Ureter (tissue), 1 donor: ENCODE data around the gene RTN4RL1. TPM values are rescaled to one million over a fixed set of nuclear protein-coding genes. Genes with fewer than 3 reads are reported as not detected.

Experiments
- DNase-seq: peaks from one replicate; pipeline ENCODE4 v3.0.0-alpha.2; 2020; ENCODE audit warnings: low spot score
- total RNA-seq: library from RNA; stranded (reverse); gene quantifications from one replicate; pipeline ENCODE4 v1.2.4, GENCODE V29; 2023
- donor health status: DM: yes; HTN: yes; CAD: no.

RTN4RL1 gene
- total RNA-seq, 1 donor from 2014 or later: 6.7 TPM

GRCh38 chr17:2047590-2047989 lies 22.5 kb upstream of the RTN4RL1 start:
- no peak for DNase-seq

DNA sequence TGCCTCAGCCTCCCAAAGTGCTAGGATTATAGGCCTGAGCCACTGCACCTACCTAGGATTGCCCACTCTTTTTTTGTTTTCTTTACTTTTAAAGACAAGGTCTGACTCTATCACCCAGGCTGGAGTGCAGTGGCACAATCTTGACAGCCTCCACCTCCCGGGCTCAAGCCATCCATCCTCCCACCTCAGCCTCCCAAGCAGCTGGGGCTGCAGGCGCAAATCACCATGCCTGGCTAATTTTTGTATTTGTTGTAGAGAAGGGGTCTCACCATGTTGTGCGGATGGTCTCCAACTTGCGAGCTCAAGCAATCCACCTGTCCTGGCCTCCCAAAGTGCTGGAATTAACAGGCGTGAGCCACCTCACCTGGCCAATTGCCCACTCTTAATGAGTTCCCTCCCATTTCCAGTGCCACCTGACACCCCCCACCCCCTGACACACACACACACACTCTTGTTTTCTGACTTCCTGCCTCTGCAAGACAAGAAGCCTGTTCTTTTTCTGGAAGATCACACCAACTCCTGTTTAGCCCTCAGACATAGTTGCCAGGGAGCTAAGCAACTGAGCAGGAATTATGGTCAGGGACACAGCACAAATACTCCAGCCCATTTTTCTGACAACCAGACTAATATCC lies 19.2 kb upstream of the RTN4RL1 start:
- DNase-seq: no peak

DNA sequence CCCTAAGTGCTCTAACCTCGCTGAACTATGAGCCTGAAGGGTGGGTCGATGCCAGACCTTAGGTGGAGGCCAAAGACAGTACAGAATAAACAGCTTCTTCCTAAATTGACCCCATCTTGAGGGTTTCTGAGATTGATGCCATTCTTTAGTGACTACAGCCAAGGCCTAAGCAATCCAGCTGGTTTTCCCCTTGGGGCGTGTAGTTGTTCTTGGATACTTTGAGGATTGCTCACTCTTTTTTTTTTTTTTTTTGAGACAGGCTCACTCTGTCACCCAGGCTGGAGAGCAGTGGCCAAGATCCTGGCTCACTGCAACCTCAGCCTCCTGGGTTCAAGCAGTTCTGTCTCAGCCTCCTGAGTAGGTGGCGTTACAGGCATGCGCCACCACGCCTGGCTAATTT lies 18.7 kb upstream of the RTN4RL1 start:
- DNase-seq: no peak

GRCh38 chr17:2042933-2043332 lies 17.8 kb upstream of the RTN4RL1 start:
- DNase-seq: no peak

DNA sequence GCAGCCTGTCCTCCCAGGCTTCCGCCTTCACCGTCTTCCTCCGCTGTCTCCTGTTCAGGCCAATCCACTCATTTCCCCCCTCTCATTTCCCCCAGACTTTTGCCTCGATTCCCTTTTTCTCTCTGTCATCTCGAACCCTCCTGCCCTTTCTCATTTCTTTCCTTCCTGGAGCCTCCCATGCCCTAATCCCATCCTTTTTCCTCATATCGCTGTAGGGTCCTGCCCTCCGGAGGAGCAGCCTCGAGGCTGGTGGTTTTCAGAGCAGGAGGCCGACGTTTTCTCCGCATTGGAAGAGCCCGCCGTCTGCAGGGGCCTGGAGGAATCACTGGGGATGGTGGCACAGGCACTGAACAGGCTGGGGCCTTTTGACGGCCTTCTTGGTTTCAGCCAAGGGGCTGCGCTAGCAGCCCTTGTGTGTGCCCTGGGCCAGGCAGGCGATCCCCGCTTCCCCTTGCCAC lies 17.3 kb upstream of the RTN4RL1 start:
- DNase-seq: no peak

DNA sequence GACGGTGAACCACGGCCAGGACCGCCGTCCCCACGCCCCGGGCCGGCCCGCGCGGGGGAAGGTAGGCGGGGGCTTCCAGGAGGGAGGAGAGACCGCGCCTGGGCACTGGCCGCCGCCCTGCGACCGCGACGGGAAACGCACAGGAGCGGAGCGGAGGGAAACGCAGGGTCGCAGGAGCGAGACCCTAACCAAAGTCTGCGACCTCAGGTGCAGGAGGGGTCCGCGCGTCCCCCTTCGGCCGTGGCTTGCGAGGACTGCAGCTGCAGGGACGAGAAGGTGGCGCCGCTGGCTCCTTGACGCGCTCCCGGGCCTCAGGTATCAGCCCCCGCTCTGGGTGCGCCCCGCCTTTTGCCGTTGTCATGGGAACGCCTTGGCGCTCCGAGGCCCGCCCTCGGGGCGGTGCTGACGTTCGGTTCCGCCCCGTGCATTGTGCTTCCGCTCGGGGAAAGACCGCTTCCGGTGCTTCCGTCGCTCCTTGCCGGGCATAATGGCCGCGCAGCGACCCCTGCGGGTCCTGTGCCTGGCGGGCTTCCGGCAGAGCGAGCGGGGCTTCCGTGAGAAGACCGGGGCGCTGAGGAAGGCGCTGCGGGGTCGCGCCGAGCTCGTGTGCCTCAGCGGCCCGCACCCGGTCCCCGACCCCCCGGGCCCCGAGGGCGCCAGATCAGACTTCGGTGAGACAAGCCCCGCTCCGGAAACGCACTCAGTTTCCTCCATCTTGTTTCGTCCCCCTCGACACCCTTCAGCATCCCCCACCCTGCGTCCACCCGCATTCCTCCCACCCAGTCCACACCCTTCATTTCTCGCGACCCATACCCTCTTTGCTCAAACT lies 16.6 kb upstream of the RTN4RL1 start, which contains the start of gene OVCA2:
TSS of gene OVCA2 (plus strand) at position 462 of the 829 bp plus-strand sequence. CDS start at position 488, 26 bp downstream.
- DNase-seq: peak; percentile 95

GRCh38 chr17:2040942-2041560 lies 15.9 kb upstream of the RTN4RL1 start:
- no peak for DNase-seq

DNA sequence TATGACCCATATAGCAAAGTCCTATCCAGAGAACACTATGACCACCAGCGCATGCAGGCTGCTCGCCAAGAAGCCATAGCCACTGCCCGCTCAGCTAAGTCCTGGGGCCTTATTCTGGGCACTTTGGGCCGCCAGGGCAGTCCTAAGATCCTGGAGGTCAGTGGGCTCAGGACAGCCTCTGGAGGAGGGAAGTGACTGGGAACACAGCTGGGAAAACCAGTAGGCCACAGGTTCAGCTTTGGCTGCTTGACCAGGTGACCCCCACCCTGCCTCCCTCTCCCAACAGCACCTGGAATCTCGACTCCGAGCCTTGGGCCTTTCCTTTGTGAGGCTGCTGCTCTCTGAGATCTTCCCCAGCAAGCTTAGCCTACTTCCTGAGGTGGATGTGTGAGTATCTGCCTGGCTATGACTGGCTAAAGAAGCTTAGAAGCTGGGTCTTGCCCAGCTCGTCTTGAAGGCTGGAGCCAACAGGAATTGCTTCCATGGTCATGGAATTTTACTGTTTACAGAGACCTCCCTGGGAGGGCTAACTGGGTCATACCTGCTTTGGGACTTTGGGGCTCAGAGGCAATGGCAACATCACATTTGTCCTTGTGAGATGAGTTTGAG lies 15.2 kb upstream of the RTN4RL1 start:
- no peak for DNase-seq

- DNase-seq: no peak
Measured at GRCh38 chr17:2037155-2037554, 12.0 kb upstream of the RTN4RL1 start.

- no peak for DNase-seq
Measured at GRCh38 chr17:2035541-2036488, 10.7 kb upstream of the RTN4RL1 start.

GRCh38 chr17:2034806-2035540 lies 9.8 kb upstream of the RTN4RL1 start:
- DNase-seq: no peak

- DNase-seq: no peak
Measured at GRCh38 chr17:2034157-2034556, 9.0 kb upstream of the RTN4RL1 start.

GRCh38 chr17:2033153-2033552 lies 8.0 kb upstream of the RTN4RL1 start:
- no peak for DNase-seq

GRCh38 chr17:2030779-2031163 lies 5.6 kb upstream of the RTN4RL1 start:
- DNase-seq: no peak

DNA sequence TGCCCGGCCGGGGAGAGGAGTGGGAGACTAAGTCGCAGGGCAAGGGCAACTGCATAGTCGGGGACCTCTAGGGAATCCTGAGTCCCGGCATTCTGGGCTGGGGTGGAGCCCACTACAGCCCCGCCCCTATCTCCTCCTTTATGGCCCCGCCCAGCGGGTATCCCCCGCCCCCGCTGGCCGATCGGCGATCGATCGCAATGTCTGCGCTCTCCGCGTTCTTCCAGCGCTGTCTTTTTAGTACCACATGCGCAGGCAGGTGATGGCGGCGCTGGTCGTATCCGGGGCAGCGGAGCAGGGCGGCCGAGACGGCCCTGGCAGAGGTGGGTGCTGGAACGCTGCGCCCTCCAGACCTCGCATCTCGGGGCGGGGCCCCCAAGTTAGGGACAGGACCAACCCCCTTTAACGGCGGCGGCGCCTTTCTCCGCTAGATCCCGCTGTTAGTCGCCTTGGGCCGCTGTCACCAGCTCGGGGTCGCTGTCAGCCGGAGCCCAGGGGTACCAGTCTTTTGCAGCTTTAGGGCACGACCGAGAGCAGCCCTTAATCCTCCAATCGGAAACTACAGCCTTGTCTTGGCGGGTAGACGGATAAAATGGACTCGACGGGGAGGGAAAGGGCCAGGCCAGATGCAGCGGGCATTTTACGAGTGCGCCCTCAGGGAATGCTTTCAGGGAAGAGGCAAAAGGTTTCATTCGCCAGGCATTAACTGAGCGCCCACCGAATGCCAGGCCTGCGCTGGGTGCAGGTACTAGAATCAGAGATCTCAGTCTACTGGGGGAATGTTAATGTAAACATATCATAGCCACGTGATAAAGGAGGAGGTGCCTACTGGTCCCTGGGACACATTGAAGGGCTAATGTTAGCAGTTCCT lies 5.0 kb upstream of the RTN4RL1 start, which contains the start of gene DPH1:
TSS of gene DPH1 (plus strand) at position 243 of the 868 bp plus-strand sequence. CDS start at position 260, 17 bp downstream.
- DNase-seq: peak; percentile 92

DNA sequence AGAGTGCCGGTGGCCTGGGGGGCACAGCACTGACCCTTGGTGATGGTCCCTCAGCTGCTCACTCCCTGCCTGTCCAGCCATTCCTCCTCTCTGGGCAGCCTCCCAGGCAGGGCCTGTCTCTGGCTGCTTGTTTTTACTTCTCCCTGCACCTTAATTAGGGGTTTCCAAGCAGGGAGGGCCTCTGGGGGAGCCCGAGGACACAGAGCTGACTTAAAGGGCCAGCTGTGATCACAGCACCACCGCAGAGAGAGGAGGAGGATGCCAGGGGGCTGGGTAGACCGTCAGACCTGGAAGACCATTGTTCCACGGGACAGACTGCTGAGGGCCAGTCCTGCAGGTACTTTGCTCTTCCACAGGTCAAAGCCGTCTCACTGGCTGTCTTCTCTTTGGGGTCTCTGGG lies 3.6 kb upstream of the RTN4RL1 start:
- no peak for DNase-seq

DNA sequence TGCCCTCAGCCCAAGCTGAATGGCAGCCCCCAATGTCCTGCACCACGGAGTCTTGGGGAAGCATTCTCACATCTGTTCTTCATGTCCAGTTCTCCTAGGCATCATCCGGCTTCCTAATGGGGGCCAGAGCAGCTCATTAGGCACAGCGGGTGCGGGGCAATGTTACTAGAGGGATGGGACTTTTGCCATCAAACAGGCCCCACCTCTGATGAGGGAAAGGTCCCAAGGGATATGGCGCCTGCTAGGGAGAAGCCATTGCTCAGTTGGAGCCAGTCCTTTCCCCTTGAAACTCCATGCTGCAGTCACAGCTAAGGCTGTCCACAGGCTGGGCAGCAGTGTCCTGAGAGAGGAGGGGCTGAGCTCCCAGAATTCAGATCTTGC lies 3.1 kb upstream of the RTN4RL1 start:
- DNase-seq: no peak

GRCh38 chr17:2027528-2028233 lies 2.5 kb upstream of the RTN4RL1 start:
- no peak for DNase-seq
